Naive thymus-derived CD4-positive, alpha-beta T cell (primary cell): ENCODE data around the gene OR6Q1. TPM values are rescaled to one million over a fixed set of nuclear protein-coding genes. Genes with fewer than 3 reads are reported as not detected.
"Not testable (repeated sequence)": the region's sequence is repeated elsewhere in the genome, so short reads cannot be mapped to it uniquely, and the experiment has no call there.

Source experiments
- ATAC-seq: fragments of 150-1000 bp; cut with Tn5 transposase; 2 replicates; pipeline ENCODE4 v1.10.0; 2021; ENCODE audit warnings: mild to moderate bottlenecking, moderate library complexity
- CTCF ChIA-PET: fragments of 350-600 bp; sonication (Branson Sonifier 250); formaldehyde crosslinking; loops from one replicate; lab custom pipeline; 2021; ENCODE audit warnings: antibody characterized with exemption; lab: Charles Lee
- POLR2A ChIA-PET: fragments of 350-600 bp; sonication (Branson Sonifier 250); formaldehyde crosslinking; loops from one replicate; lab custom pipeline; 2021; ENCODE audit warnings: antibody characterized with exemption, inconsistent platforms; lab: Charles Lee
- DNase-seq, 9 donors: peaks; one replicate each; pipeline versions ENCODE4 v3.0.0 to v3.0.0-alpha.2; 2020 to 2022; ENCODE audit warnings: mixed read lengths in 1 of 9
- H3K27ac ChIP-seq: one replicate; pipeline ENCODE4 v1.7.0; 2013; ENCODE audit warnings: mild to moderate bottlenecking, low read depth, low read length, moderate library complexity
- H3K27me3 ChIP-seq, 2 donors: one replicate each; pipeline ENCODE4 v1.7.0; 2013; ENCODE audit warnings: low read length in 2 of 2, mild to moderate bottlenecking in 2 of 2, moderate library complexity in 2 of 2; ENCODE audit not compliant: control insufficient read depth in 2 of 2, insufficient read depth in 2 of 2
- H3K36me3 ChIP-seq, 3 experiments: 1 replicate in 2 of 3; 2 replicates in 1 of 3; pipeline ENCODE4 v1.7.0; 2013; ENCODE audit warnings: low read length in 3 of 3, mild to moderate bottlenecking in 3 of 3, moderate library complexity in 1 of 3; ENCODE audit not compliant: insufficient read depth in 3 of 3, control insufficient read depth in 2 of 3
- H3K4me1 ChIP-seq, 2 donors: one replicate each; pipeline ENCODE4 v1.7.0; 2013; ENCODE audit warnings: low read length in 2 of 2, mild to moderate bottlenecking in 2 of 2, moderate library complexity in 1 of 2; ENCODE audit not compliant: control insufficient read depth in 2 of 2, insufficient read depth in 2 of 2
- H3K4me3 ChIP-seq: 2 replicates; pipeline ENCODE4 v1.7.0; 2013; ENCODE audit warnings: mild to moderate bottlenecking, low read length
- H3K9me3 ChIP-seq, 3 experiments: 1 replicate in 2 of 3; 2 replicates in 1 of 3; pipeline ENCODE4 v1.7.0; 2013; ENCODE audit warnings: low read length in 3 of 3; ENCODE audit not compliant: control insufficient read depth in 2 of 3
- H3K27ac Mint-ChIP-seq, 9 donors: one replicate each; pipeline ENCODE4 v1.8.0; 2020 to 2022; ENCODE audit warnings: mixed read lengths in 9 of 9, mild to moderate bottlenecking in 8 of 9, moderate library complexity in 5 of 9, inconsistent platforms in 2 of 9
- H3K27me3 Mint-ChIP-seq, 5 donors: one replicate each; pipeline ENCODE4 v1.8.0; 2021 to 2022; ENCODE audit warnings: mixed read lengths in 5 of 5, mild to moderate bottlenecking in 1 of 5
- H3K36me3 Mint-ChIP-seq, 5 donors: one replicate each; pipeline ENCODE4 v1.8.0; 2020 to 2022; ENCODE audit warnings: mixed read lengths in 5 of 5, mild to moderate bottlenecking in 3 of 5, inconsistent platforms in 1 of 5
- H3K4me1 Mint-ChIP-seq, 7 donors: one replicate each; pipeline ENCODE4 v1.8.0; 2020 to 2022; ENCODE audit warnings: mixed read lengths in 7 of 7, mild to moderate bottlenecking in 3 of 7, inconsistent platforms in 1 of 7
- H3K4me3 Mint-ChIP-seq, 10 donors: one replicate each; pipeline ENCODE4 v1.8.0; 2020 to 2022; ENCODE audit warnings: mild to moderate bottlenecking in 10 of 10, mixed read lengths in 10 of 10, moderate library complexity in 6 of 10, inconsistent platforms in 2 of 10
- H3K9me3 Mint-ChIP-seq, 11 donors: one replicate each; pipeline ENCODE4 v1.8.0; 2020 to 2022; ENCODE audit warnings: mixed read lengths in 11 of 11, mild to moderate bottlenecking in 4 of 11, inconsistent platforms in 1 of 11, moderate library complexity in 1 of 11
- intact Hi-C, 2 donors: fragments of 100-400 bp; cut with micrococcal nuclease; formaldehyde crosslinking; loops; one replicate each; pipeline ENCODE4 v1.15.1; 2023
- polyA plus RNA-seq, 2 donors: library from polyadenylated mRNA; unstranded; fragments of 300-500 nt; fragmentation: Illumina TruSeq; gene quantifications; one replicate each; pipeline ENCODE4 v1.2.3, GENCODE V29; 2021
- total RNA-seq, 6 experiments: library from RNA in 5 of 6; stranded (reverse) in 5 of 6; gene quantifications; 1 replicate in 5 of 6; 2 replicates in 1 of 6; pipeline ENCODE4 v1.2.3 and lab custom pipeline; 2021 to 2026

OR6Q1 gene, protein sequence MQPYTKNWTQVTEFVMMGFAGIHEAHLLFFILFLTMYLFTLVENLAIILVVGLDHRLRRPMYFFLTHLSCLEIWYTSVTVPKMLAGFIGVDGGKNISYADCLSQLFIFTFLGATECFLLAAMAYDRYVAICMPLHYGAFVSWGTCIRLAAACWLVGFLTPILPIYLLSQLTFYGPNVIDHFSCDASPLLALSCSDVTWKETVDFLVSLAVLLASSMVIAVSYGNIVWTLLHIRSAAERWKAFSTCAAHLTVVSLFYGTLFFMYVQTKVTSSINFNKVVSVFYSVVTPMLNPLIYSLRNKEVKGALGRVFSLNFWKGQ
- total RNA-seq = not detected
- polyA plus RNA-seq = not detected
- not detected for total RNA-seq (lab: John Stamatoyannopoulos, UW)

DNA sequence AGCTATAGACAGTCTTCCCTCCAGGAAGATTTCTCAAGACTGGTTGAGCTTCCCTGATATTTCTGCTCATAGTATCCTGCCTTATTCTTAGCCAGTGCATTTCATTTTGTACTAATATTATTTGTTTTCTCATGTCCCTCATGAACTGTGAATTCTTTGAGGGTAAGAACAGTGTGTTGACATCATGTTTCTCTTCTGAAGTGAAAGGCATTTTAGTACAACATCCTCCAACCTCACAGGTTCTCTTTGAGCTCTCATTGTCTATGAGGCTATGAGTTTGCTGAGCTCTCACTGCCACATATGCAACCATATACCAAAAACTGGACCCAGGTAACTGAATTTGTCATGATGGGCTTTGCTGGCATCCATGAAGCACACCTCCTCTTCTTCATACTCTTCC is at the start of gene OR6Q1:
Gene OR6Q1, plus strand, starts transcription at position 301 of the 400 bp plus-strand sequence. Its CDS starts 0 bp downstream, at position 301.
- no peak within 1 kb of the TSS for H3K27ac ChIP-seq
- no peaks in the 10 kb centered on the region for H3K4me1 Mint-ChIP-seq
- ChIA-PET POLR2A (interaction anchor here (0.5 kb wide), 1 partner anchor 270 kb away, joined by 3 read pairs; no protein-coding TSS in a partner anchor), CTCF (no interaction called here)
- intact Hi-C loops = no loop called here
- no peak for ATAC-seq
- no peaks in the 10 kb centered on the region for H3K36me3 Mint-ChIP-seq
- no peaks in the 10 kb centered on the region for H3K36me3 ChIP-seq
- no peaks in the 10 kb centered on the region for H3K4me1 ChIP-seq
- H3K27me3 Mint-ChIP-seq = peaks cover 0 to 24% (median 17%) of the 10 kb centered on the region in 5 donors
- H3K4me3 ChIP-seq = no peak within 1 kb of the TSS
- H3K9me3 Mint-ChIP-seq = peaks cover 0 to 27% (median 3%) of the 10 kb centered on the region in 11 donors
- no peak within 1 kb of the TSS for H3K27ac Mint-ChIP-seq
- no peaks in the 10 kb centered on the region for H3K9me3 ChIP-seq
- H3K27me3 ChIP-seq = no peaks in the 10 kb centered on the region
- no peak within 1 kb of the TSS for H3K4me3 Mint-ChIP-seq
- no peak for DNase-seq

- POLR2A ChIA-PET = no interaction called here
- CTCF ChIA-PET = no interaction called here
- DNase-seq = no peak
Observed at GRCh38 chr11:57981536-57981935, 49.2 kb upstream of the OR6Q1 start.

DNA sequence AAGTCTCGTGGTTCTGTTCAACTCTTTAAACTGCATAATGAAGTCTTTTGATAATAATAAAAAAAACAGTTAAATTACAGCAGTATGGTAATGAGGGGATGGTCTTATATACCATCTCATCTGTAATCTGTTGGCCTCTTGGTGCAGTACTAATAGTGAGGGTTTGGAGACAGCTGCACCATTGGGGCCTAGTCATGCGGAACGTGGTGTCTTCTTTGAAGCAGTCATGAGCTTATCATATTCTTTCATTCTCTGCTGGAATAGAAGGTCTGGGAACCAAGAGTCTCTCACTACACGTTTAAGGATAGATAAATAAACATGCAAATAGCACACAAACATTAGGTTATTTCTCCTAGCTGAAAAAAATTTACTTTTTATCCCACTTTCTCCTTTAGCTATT is 48.0 kb upstream of the OR6Q1 start:
- DNase-seq = no peak
- Histone ChIP-seq H3K36me3 (no peaks in the 10 kb centered on the region), H3K4me1 (no peaks in the 10 kb centered on the region), H3K27me3 (no peaks in the 10 kb centered on the region), H3K27ac (no peak overlapping the region), H3K9me3 (no peaks in the 10 kb centered on the region), H3K4me3 (no peak overlapping the region)
- Mint-ChIP-seq H3K4me3 (no peak overlapping the region), H3K36me3 (no peaks in the 10 kb centered on the region), H3K27ac (no peak overlapping the region), H3K9me3 (peaks cover 0 to 12% (median 0%) of the 10 kb centered on the region in 11 donors), H3K27me3 (peaks cover 3 to 25% (median 11%) of the 10 kb centered on the region in 5 donors), H3K4me1 (no peaks in the 10 kb centered on the region)
- ATAC-seq = no peak
- intact Hi-C loops = no loop called here
- POLR2A ChIA-PET = no interaction called here
- CTCF ChIA-PET = no interaction called here

More at GRCh38 chr11:57981536-57981935, 49.2 kb upstream of the OR6Q1 start:
- no peaks in the 10 kb centered on the region for H3K36me3 ChIP-seq
- no peak overlapping the region for H3K4me3 Mint-ChIP-seq
- H3K27ac ChIP-seq = no peak overlapping the region
- no peak overlapping the region for H3K27ac Mint-ChIP-seq
- no peaks in the 10 kb centered on the region for H3K4me1 Mint-ChIP-seq
- peaks cover 0 to 5% (median 0%) of the 10 kb centered on the region in 11 donors for H3K9me3 Mint-ChIP-seq
- no peak overlapping the region for H3K4me3 ChIP-seq
- ATAC-seq = no peak
- H3K9me3 ChIP-seq = no peaks in the 10 kb centered on the region
- no peaks in the 10 kb centered on the region for H3K36me3 Mint-ChIP-seq
- no peaks in the 10 kb centered on the region for H3K4me1 ChIP-seq
- peaks cover 3 to 25% (median 12%) of the 10 kb centered on the region in 5 donors for H3K27me3 Mint-ChIP-seq
- H3K27me3 ChIP-seq = no peaks in the 10 kb centered on the region
- intact Hi-C loops = no loop called here

DNA sequence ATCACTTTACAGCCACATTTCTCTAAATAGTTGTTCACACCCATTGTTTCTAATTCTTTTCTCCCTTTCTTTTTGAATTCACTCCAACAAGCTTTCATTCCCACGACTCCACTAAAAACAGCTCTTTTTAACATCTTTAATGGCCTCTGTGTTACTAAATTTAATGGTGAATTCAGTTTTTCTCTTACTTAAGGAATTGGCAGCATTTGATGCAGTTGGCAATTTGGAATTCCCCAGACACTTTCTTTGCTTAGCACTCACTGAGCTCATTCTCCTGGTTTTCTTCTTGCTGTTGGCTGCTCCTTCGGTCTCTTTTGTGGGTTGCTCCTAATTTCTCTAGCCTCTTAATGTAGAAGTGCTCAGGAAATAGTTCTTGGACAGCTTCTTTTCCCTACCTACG is 47.6 kb upstream of the OR6Q1 start:
- Histone ChIP-seq H3K27me3 (no peaks in the 10 kb centered on the region), H3K4me1 (no peaks in the 10 kb centered on the region), H3K27ac (no peak overlapping the region), H3K36me3 (no peaks in the 10 kb centered on the region), H3K9me3 (no peaks in the 10 kb centered on the region), H3K4me3 (no peak overlapping the region)
- H3K27ac Mint-ChIP-seq = no peak overlapping the region
- POLR2A ChIA-PET = no interaction called here
- H3K27me3 Mint-ChIP-seq = peaks cover 3 to 25% (median 10%) of the 10 kb centered on the region in 5 donors
- H3K9me3 Mint-ChIP-seq = peaks cover 0 to 16% (median 2%) of the 10 kb centered on the region in 11 donors
- no peaks in the 10 kb centered on the region for H3K4me1 Mint-ChIP-seq
- DNase-seq (no peak), ATAC-seq (no peak)
- no peak overlapping the region for H3K4me3 Mint-ChIP-seq
- no peaks in the 10 kb centered on the region for H3K36me3 Mint-ChIP-seq
- intact Hi-C loops = no loop called here
- CTCF ChIA-PET = no interaction called here

- H3K36me3 Mint-ChIP-seq, H3K4me3 Mint-ChIP-seq, CTCF ChIA-PET, H3K36me3 ChIP-seq, H3K4me1 Mint-ChIP-seq, H3K27ac ChIP-seq, H3K4me1 ChIP-seq, intact Hi-C loops, H3K27me3 ChIP-seq, H3K4me3 ChIP-seq, H3K9me3 ChIP-seq, H3K27ac Mint-ChIP-seq, DNase-seq, ATAC-seq, H3K9me3 Mint-ChIP-seq, POLR2A ChIA-PET: not testable (repeated sequence)
- peaks cover 0 to 20% (median 14%) of the 10 kb centered on the region in 5 donors for H3K27me3 Mint-ChIP-seq
Observed at GRCh38 chr11:57999523-57999922, 31.2 kb upstream of the OR6Q1 start.

DNA sequence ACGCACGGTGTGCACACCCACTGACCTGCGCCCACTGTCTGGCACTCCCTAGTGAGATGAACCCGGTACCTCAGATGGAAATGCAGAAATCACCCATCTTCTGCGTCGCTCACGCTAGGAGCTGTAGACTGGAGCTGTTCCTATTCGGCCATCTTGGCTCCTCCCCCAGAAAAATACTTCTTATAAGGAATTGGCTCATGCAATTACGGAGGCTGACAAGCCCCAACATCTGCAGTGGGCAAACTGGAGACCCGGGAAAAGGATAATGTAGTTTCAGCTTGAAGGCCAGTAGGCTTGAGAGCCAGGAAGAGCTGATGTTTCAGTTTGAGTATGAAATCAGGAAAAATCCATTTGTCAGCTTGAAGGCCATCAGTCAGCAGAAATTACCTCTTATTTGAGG is 30.7 kb upstream of the OR6Q1 start:
- ATAC-seq, POLR2A ChIA-PET, intact Hi-C loops, H3K36me3 Mint-ChIP-seq, H3K9me3 Mint-ChIP-seq, H3K27ac ChIP-seq, H3K4me3 Mint-ChIP-seq, H3K4me1 Mint-ChIP-seq, H3K4me3 ChIP-seq, CTCF ChIA-PET, H3K27me3 ChIP-seq, H3K36me3 ChIP-seq, DNase-seq, H3K4me1 ChIP-seq, H3K9me3 ChIP-seq, H3K27ac Mint-ChIP-seq: not testable (repeated sequence)
- peaks cover 0 to 25% (median 19%) of the 10 kb centered on the region in 5 donors for H3K27me3 Mint-ChIP-seq

DNA sequence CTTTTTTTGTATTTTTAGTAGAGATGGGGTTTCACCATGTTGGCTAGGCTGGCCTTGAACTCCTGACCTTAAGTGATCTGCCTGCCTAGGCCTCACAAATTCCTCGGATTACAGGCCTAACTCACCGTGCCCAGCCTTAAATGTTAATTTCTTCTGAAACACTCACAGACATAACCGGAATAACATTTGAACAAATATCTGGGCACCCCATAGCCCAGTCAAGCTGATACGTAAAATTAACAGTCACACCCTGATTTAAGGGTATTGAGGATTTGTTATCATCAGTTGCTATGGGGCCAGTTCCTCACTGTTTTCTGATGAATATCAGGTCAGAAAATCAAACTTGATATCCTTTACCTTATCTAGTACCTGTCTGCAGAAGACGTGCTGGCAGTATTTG is 30.1 kb upstream of the OR6Q1 start:
- ChIA-PET CTCF (no interaction called here), POLR2A (no interaction called here)
- Histone ChIP-seq H3K4me3 (no peak overlapping the region), H3K36me3 (no peaks in the 10 kb centered on the region), H3K9me3 (no peaks in the 10 kb centered on the region), H3K27me3 (no peaks in the 10 kb centered on the region), H3K4me1 (no peaks in the 10 kb centered on the region), H3K27ac (no peak overlapping the region)
- ATAC-seq (no peak), DNase-seq (no peak)
- H3K4me1 Mint-ChIP-seq = peaks cover 1 to 6% (median 4%) of the 10 kb centered on the region in 7 donors
- peaks cover 0 to 4% (median 0%) of the 10 kb centered on the region in 11 donors for H3K9me3 Mint-ChIP-seq
- no peak overlapping the region for H3K27ac Mint-ChIP-seq
- no peak overlapping the region for H3K4me3 Mint-ChIP-seq
- H3K36me3 Mint-ChIP-seq = no peaks in the 10 kb centered on the region
- intact Hi-C loops = loop anchor here in 1 of 2 donors (1.0 kb wide), 1 partner anchor 11 kb away; no protein-coding TSS in a partner anchor
- peaks cover 0 to 30% (median 23%) of the 10 kb centered on the region in 5 donors for H3K27me3 Mint-ChIP-seq
